Liver (tissue), 9 donors: Measurements from ENCODE around the gene PLXNA2. TPM values are rescaled to one million over a fixed set of nuclear protein-coding genes. Genes with fewer than 3 reads are reported as not detected.

Experiments
- DNase-seq: peaks from one replicate; pipeline ENCODE4 v3.0.0-alpha.2; 2017; ENCODE audit warnings: low spot score
- H3K27ac ChIP-seq, 2 donors: one replicate each; pipeline ENCODE4 v1.7.0; 2013; ENCODE audit warnings: inconsistent platforms in 2 of 2, low read length in 2 of 2, control low read depth in 1 of 2, low read depth in 1 of 2, mild to moderate bottlenecking in 1 of 2
- H3K27me3 ChIP-seq, 4 donors: one replicate each; pipeline versions ENCODE4 v1.6.1 to v1.7.0; 2013; ENCODE audit warnings: low read length in 3 of 4, inconsistent platforms in 1 of 4, mild to moderate bottlenecking in 1 of 4, moderate library complexity in 1 of 4; ENCODE audit not compliant: control insufficient read depth in 4 of 4, insufficient read depth in 4 of 4
- H3K36me3 ChIP-seq, 4 donors: one replicate each; pipeline versions ENCODE4 v1.6.1 to v1.7.0; 2013; ENCODE audit warnings: low read length in 3 of 4, mild to moderate bottlenecking in 3 of 4, low read depth in 1 of 4, moderate library complexity in 1 of 4; ENCODE audit not compliant: control insufficient read depth in 4 of 4, insufficient read depth in 3 of 4
- H3K4me1 ChIP-seq, 4 donors: one replicate each; pipeline versions ENCODE4 v1.6.1 to v1.7.0; 2013; ENCODE audit warnings: low read length in 3 of 4, mild to moderate bottlenecking in 3 of 4, moderate library complexity in 1 of 4; ENCODE audit not compliant: control insufficient read depth in 4 of 4, insufficient read depth in 4 of 4
- H3K4me3 ChIP-seq, 3 donors: one replicate each; pipeline versions ENCODE4 v1.6.1 to v1.7.0; 2013; ENCODE audit warnings: low read length in 3 of 3, control low read depth in 1 of 3, low read depth in 1 of 3, mild to moderate bottlenecking in 1 of 3
- H3K9ac ChIP-seq, 2 donors: one replicate each; pipeline ENCODE4 v1.7.0; 2013; ENCODE audit warnings: low read length in 2 of 2, mild to moderate bottlenecking in 2 of 2, moderate library complexity in 2 of 2, control low read depth in 1 of 2, low read depth in 1 of 2
- H3K9me3 ChIP-seq, 4 donors: one replicate each; pipeline versions ENCODE4 v1.6.1 to v1.7.0; 2013; ENCODE audit warnings: low read length in 3 of 4; ENCODE audit not compliant: control insufficient read depth in 4 of 4
- EGR1 ChIP-seq, 2 donors: IDR thresholded peaks; 2 replicates each; pipeline ENCODE4 v1.6.1; 2016 to 2018; ENCODE audit warnings: antibody characterized with exemption in 2 of 2, low read depth in 2 of 2
- FOXA1 ChIP-seq: IDR thresholded peaks from 2 replicates; pipeline ENCODE4 v1.6.1; 2016; ENCODE audit warnings: antibody characterized with exemption
- FOXA2 ChIP-seq: IDR thresholded peaks from 2 replicates; pipeline ENCODE4 v1.6.1; 2016; ENCODE audit warnings: antibody characterized with exemption
- GABPA ChIP-seq, 2 donors: IDR thresholded peaks in 1 of 2; conservative IDR thresholded peaks in 1 of 2; 2 replicates each; pipeline ENCODE4 v1.6.1; 2016; ENCODE audit warnings: antibody characterized with exemption in 2 of 2, mild to moderate bottlenecking in 1 of 2, moderate library complexity in 1 of 2
- HNF4A ChIP-seq, 2 donors: conservative IDR thresholded peaks; 2 replicates each; pipeline ENCODE4 v1.6.1; 2016; ENCODE audit warnings: antibody characterized with exemption in 2 of 2, mild to moderate bottlenecking in 2 of 2
- HNF4G ChIP-seq: IDR thresholded peaks from 2 replicates; pipeline ENCODE4 v1.6.1; 2016; ENCODE audit warnings: antibody characterized with exemption
- JUND ChIP-seq, 2 donors: IDR thresholded peaks; 2 replicates each; pipeline ENCODE4 v1.6.1; 2016; ENCODE audit warnings: antibody characterized with exemption in 2 of 2
- MAX ChIP-seq: IDR thresholded peaks from 2 replicates; pipeline ENCODE4 v1.6.1; 2016; ENCODE audit warnings: antibody characterized with exemption
- NR2F2 ChIP-seq: IDR thresholded peaks from 2 replicates; pipeline ENCODE4 v1.6.1; 2016; ENCODE audit warnings: antibody characterized with exemption
- RAD21 ChIP-seq, 2 donors: IDR thresholded peaks; 2 replicates each; pipeline ENCODE4 v1.6.1; 2016; ENCODE audit warnings: antibody characterized with exemption in 2 of 2, mild to moderate bottlenecking in 2 of 2
- REST ChIP-seq: IDR thresholded peaks from 2 replicates; pipeline ENCODE4 v1.6.1; 2016; ENCODE audit warnings: antibody characterized with exemption, mild to moderate bottlenecking
- RXRA ChIP-seq, 2 donors: IDR thresholded peaks; 2 replicates each; pipeline ENCODE4 v1.6.1; 2017 to 2018; ENCODE audit warnings: antibody characterized with exemption in 2 of 2, mild to moderate bottlenecking in 1 of 2
- SP1 ChIP-seq: IDR thresholded peaks from 2 replicates; pipeline ENCODE4 v1.6.1; 2018; ENCODE audit warnings: antibody characterized with exemption, mild to moderate bottlenecking
- TAF1 ChIP-seq: conservative IDR thresholded peaks from 2 replicates; pipeline ENCODE4 v1.6.1; 2016; ENCODE audit warnings: antibody characterized with exemption, mild to moderate bottlenecking
- YY1 ChIP-seq: IDR thresholded peaks from 2 replicates; pipeline ENCODE4 v1.6.1; 2016; ENCODE audit warnings: antibody characterized with exemption, mild to moderate bottlenecking
- WGBS: extraction: QIAGEN DNeasy Blood & Tissue Kit; methylation state at CpG from one replicate; pipeline ENCODE4 v1.1.7; 2013; 5-methylcytosine and 5-hydroxymethylcytosine counted together
- polyA plus RNA-seq, 2 donors: library from polyadenylated mRNA; stranded (reverse) in 1 of 2; unstranded in 1 of 2; fragments of 200-250 nt in 1 of 2; fragments of >200 nt in 1 of 2; fragmentation: Nextera tagmentation in 1 of 2; extraction: Ambion mirVana in 1 of 2; gene quantifications; one replicate each; pipeline versions ENCODE4 v1.2.1 to v1.2.3, GENCODE V29; 2013 to 2015
- total RNA-seq, 2 donors: library from RNA; depleted of rRNA; stranded (reverse); fragments of >200 nt; gene quantifications; one replicate each; pipeline ENCODE4 v1.2.3, GENCODE V29; 2014
- TF ChIP-seq, protein P1 (sequence below): fragments of 150-350 bp; IDR thresholded peaks from 2 replicates; pipeline ENCODE4 v1.5.1; 2017; ENCODE audit warnings: improper control_type of control experiment, low read depth, low read length; ENCODE audit not compliant: missing input control
- TF ChIP-seq, protein P2 (sequence below): IDR thresholded peaks from 2 replicates; pipeline ENCODE4 v1.6.1; 2016; ENCODE audit warnings: antibody characterized with exemption
- donor health status: healthy.
- donor health status: healthy.
- donor health status: healthy.
- donor health status: healthy.
- donor health status: healthy.

The PLXNA2 gene
- total and polyA plus RNA-seq, 4 donors = 1.8 to 9.2 (median 2.8) TPM

GRCh38 chr1:208031932-208032320 is 212.3 kb downstream of the PLXNA2 start:
- TF ChIP-seq MAX = no peak
- no peak for TF ChIP-seq HNF4A (conservative IDR thresholded peaks at IDR 0.05)
- TF ChIP-seq, protein P1, sequence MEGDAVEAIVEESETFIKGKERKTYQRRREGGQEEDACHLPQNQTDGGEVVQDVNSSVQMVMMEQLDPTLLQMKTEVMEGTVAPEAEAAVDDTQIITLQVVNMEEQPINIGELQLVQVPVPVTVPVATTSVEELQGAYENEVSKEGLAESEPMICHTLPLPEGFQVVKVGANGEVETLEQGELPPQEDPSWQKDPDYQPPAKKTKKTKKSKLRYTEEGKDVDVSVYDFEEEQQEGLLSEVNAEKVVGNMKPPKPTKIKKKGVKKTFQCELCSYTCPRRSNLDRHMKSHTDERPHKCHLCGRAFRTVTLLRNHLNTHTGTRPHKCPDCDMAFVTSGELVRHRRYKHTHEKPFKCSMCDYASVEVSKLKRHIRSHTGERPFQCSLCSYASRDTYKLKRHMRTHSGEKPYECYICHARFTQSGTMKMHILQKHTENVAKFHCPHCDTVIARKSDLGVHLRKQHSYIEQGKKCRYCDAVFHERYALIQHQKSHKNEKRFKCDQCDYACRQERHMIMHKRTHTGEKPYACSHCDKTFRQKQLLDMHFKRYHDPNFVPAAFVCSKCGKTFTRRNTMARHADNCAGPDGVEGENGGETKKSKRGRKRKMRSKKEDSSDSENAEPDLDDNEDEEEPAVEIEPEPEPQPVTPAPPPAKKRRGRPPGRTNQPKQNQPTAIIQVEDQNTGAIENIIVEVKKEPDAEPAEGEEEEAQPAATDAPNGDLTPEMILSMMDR = no peak
- TF ChIP-seq FOXA1 = no peak
- TF ChIP-seq RXRA (IDR thresholded peaks at IDR 0.05) = no peak
- no peak for TF ChIP-seq SP1
- TF ChIP-seq FOXA2 = no peak
- no peak for TF ChIP-seq JUND (IDR thresholded peaks at IDR 0.05)
- no peak for TF ChIP-seq REST
- TF ChIP-seq YY1 = no peak
- TF ChIP-seq EGR1 (IDR thresholded peaks at IDR 0.05; ENCODE audit: low read depth in 2 of 2) = no peak
- no peak for TF ChIP-seq NR2F2
- H3K9me3 ChIP-seq = no peaks in the 10 kb centered on the region
- H3K9ac ChIP-seq = no peak overlapping the region
- no peak for DNase-seq
- H3K27ac ChIP-seq = no peak overlapping the region
- 85% methylated on average over 4 of the region's 4 CpGs for WGBS
- H3K4me3 ChIP-seq = no peak overlapping the region
- no peaks in the 10 kb centered on the region for H3K4me1 ChIP-seq
- H3K27me3 ChIP-seq = no peaks in the 10 kb centered on the region
- peaks cover 8 to 51% (median 19%) of the 10 kb centered on the region in 4 donors for H3K36me3 ChIP-seq

DNA sequence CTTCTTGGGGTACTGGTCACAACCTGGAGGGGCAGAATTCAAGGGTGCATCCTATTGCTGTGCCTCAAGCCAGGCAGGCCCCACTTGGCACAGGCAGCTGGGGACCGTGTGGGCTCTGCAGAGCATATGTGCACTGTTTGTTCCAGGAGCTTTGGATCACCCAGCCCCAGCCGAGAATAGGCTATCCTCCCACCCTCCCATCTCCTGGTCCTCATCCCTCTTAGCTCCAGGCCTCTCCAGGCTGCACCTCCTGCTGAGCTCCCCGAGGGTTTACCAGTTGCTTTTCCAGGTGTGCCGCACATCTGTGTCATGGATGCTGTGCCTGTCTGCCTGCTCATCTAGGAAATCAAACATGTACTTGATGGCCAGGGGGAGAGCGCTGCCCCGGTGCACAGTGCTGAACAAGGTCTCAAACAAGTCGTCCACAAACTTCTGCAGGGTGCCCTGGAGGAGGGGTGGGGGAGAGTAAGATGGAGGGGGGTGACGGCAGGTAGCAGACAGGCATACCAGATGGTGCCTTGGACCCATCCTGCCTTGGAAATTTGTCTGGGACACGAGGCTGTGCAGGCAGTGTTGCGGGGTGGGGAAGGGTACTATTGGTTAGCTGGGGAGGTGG is 212.8 kb downstream of the PLXNA2 start:
- Histone ChIP-seq H3K9me3 (no peaks in the 10 kb centered on the region), H3K4me3 (no peak overlapping the region), H3K27ac (peak overlapping the region in 1 of 2 donors; percentile 25), H3K4me1 (no peaks in the 10 kb centered on the region), H3K36me3 (peaks cover 8 to 52% (median 20%) of the 10 kb centered on the region in 4 donors), H3K9ac (no peak overlapping the region), H3K27me3 (no peaks in the 10 kb centered on the region)
- WGBS = 93% methylated on average over 10 of the region's 10 CpGs
- no peak for DNase-seq
- no peak for TF ChIP-seq REST
- TF ChIP-seq HNF4A (conservative IDR thresholded peaks at IDR 0.05) = no peak
- TF ChIP-seq RXRA (IDR thresholded peaks at IDR 0.05) = no peak
- TF ChIP-seq SP1 = no peak
- no peak for TF ChIP-seq MAX
- no peak for TF ChIP-seq HNF4G
- TF ChIP-seq, protein P1 = no peak
- TF ChIP-seq, protein P2, sequence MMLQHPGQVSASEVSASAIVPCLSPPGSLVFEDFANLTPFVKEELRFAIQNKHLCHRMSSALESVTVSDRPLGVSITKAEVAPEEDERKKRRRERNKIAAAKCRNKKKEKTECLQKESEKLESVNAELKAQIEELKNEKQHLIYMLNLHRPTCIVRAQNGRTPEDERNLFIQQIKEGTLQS = no peak
- TF ChIP-seq FOXA1 = no peak
- no peak for TF ChIP-seq RAD21 (IDR thresholded peaks at IDR 0.05)
- no peak for TF ChIP-seq TAF1
- TF ChIP-seq GABPA (IDR thresholded peaks at IDR 0.05 in 1 of 2, conservative IDR thresholded peaks at IDR 0.05 in 1 of 2) = no peak
